ENCODE data around the gene OXSR1.

Gene OXSR1

DNA sequence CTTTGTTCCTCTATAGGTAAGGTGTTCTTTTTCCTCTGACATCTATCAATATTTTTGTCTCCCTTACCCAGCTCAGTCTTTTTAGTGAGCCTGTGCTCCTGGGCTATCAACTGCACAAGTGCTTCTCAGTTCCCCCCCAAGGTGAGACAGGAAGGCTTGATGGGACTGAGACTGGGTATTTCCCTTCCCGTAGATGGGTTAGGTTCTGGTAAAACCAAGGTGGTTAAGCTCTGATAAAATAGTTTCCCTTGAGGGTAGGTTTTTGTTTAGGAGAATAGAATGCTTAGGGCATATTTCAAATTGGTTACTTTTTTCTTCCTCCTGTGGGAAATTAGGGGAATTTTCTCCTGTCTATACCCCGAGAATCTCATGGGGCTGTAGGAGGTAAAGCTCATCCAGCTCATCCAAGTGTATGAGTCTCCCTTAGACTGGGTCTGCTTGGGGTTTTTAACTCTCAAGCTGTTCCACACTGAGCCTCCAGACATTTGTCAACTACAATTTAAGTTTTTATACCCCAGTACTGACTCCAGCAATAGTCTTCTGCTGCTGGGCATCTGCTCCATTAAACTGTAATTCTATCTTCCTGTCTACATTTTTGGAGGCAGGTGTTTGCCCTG lies 44.9 kb downstream of the OXSR1 start:
- Histone ChIP-seq H3K36me3 (ENCODE audit: insufficient read depth, low read length) (peaks cover 19% of the 10 kb centered on the region), H3K79me2 (ENCODE audit: insufficient read depth, low read length) (peaks cover 76% of the 10 kb centered on the region), H3K27ac (ENCODE audit: low read length) (no peak overlapping the region), H3K4me2 (ENCODE audit: insufficient read depth, low read length) (no peak overlapping the region), H3K9ac (ENCODE audit: low read depth, low read length) (no peak overlapping the region), H3K9me3 (ENCODE audit: insufficient read depth, low read length, severe bottlenecking) (no peaks in the 10 kb centered on the region), H3K4me1 (ENCODE audit: insufficient read depth, low read length) (no peaks in the 10 kb centered on the region), H2AFZ (ENCODE audit: low read depth, low read length) (no peak overlapping the region), H3K4me3 (ENCODE audit: low read depth in 1 of 2, low read length in 2 of 2) (no peak overlapping the region), H3K27me3 (ENCODE audit: insufficient read depth, low read length, poor library complexity) (no peaks in the 10 kb centered on the region), H4K20me1 (ENCODE audit: insufficient read depth, low read length) (peaks cover 28% of the 10 kb centered on the region)
- DNase-seq: no peak
- ATAC-seq (ENCODE audit: insufficient read depth, low read depth): no peak
- no peak for TF ChIP-seq CTCF (IDR thresholded peaks at IDR 0.05; ENCODE audit: borderline replicate concordance, extremely low read depth, low read length, poor library complexity, severe bottlenecking)
- TF ChIP-seq EZH2 (IDR thresholded peaks at IDR 0.05; ENCODE audit: borderline replicate concordance, low read depth, low read length, severe bottlenecking): no peak

- Histone ChIP-seq H3K27ac (ENCODE audit: low read length) (no peak overlapping the region), H3K4me3 (ENCODE audit: low read depth in 1 of 2, low read length in 2 of 2) (no peak overlapping the region), H3K4me1 (ENCODE audit: insufficient read depth, low read length) (no peaks in the 10 kb centered on the region), H3K36me3 (ENCODE audit: insufficient read depth, low read length) (peaks cover 19% of the 10 kb centered on the region), H3K9me3 (ENCODE audit: insufficient read depth, low read length, severe bottlenecking) (no peaks in the 10 kb centered on the region), H3K9ac (ENCODE audit: low read depth, low read length) (no peak overlapping the region), H3K4me2 (ENCODE audit: insufficient read depth, low read length) (no peak overlapping the region), H3K79me2 (ENCODE audit: insufficient read depth, low read length) (peaks cover 64% of the 10 kb centered on the region), H4K20me1 (ENCODE audit: insufficient read depth, low read length) (peaks cover 26% of the 10 kb centered on the region), H3K27me3 (ENCODE audit: insufficient read depth, low read length, poor library complexity) (no peaks in the 10 kb centered on the region), H2AFZ (ENCODE audit: low read depth, low read length) (no peak overlapping the region)
- ATAC-seq (ENCODE audit: insufficient read depth, low read depth): no peak
- DNase-seq: no peak
- no peak for TF ChIP-seq EZH2 (IDR thresholded peaks at IDR 0.05; ENCODE audit: borderline replicate concordance, low read depth, low read length, severe bottlenecking)
- no peak for TF ChIP-seq CTCF (IDR thresholded peaks at IDR 0.05; ENCODE audit: borderline replicate concordance, extremely low read depth, low read length, poor library complexity, severe bottlenecking)
Measured at GRCh38 chr3:38212141-38212540, 46.8 kb downstream of the OXSR1 start.

- H4K20me1 ChIP-seq (ENCODE audit: insufficient read depth, low read length): peaks cover 24% of the 10 kb centered on the region
- H3K4me3 ChIP-seq (ENCODE audit: low read depth in 1 of 2, low read length in 2 of 2): no peak overlapping the region
- no peaks in the 10 kb centered on the region for H3K27me3 ChIP-seq (ENCODE audit: insufficient read depth, low read length, poor library complexity)
- H3K9me3 ChIP-seq (ENCODE audit: insufficient read depth, low read length, severe bottlenecking): no peaks in the 10 kb centered on the region
- H2AFZ ChIP-seq (ENCODE audit: low read depth, low read length): no peak overlapping the region
- no peak overlapping the region for H3K9ac ChIP-seq (ENCODE audit: low read depth, low read length)
- H3K4me2 ChIP-seq (ENCODE audit: insufficient read depth, low read length): no peak overlapping the region
- no peak overlapping the region for H3K27ac ChIP-seq (ENCODE audit: low read length)
- no peak for ATAC-seq (ENCODE audit: insufficient read depth, low read depth)
- no peak for DNase-seq
- TF ChIP-seq CTCF (IDR thresholded peaks at IDR 0.05; ENCODE audit: borderline replicate concordance, extremely low read depth, low read length, poor library complexity, severe bottlenecking) (no peak), EZH2 (IDR thresholded peaks at IDR 0.05; ENCODE audit: borderline replicate concordance, low read depth, low read length, severe bottlenecking) (no peak)
- H3K36me3 ChIP-seq (ENCODE audit: insufficient read depth, low read length): peaks cover 11% of the 10 kb centered on the region; the same call in 1 of the 2 replicates
- H3K79me2 ChIP-seq (ENCODE audit: insufficient read depth, low read length): peaks cover 60% of the 10 kb centered on the region
- no peaks in the 10 kb centered on the region for H3K4me1 ChIP-seq (ENCODE audit: insufficient read depth, low read length)
Measured at GRCh38 chr3:38214560-38214959, 49.2 kb downstream of the OXSR1 start.
